ENCODE results near the gene MFRP.
"Not testable (repeated sequence)": the region's sequence is repeated elsewhere in the genome, so short reads cannot be mapped to it uniquely, and the experiment has no call there.

The MFRP gene

GRCh38 chr11:119388103-119388502 lies 41.6 kb upstream of the MFRP start:
- H2AFZ ChIP-seq (ENCODE audit: low read length) = no peak overlapping the region
- H3K9me2 ChIP-seq (replicated peaks; ENCODE audit: low read depth, low read length) = no peaks in the 10 kb centered on the region
- TF ChIP-seq EZH2phosphoT487 (IDR thresholded peaks at IDR 0.05; ENCODE audit: borderline replicate concordance) = no peak
- no peak for TF ChIP-seq CTCF (conservative IDR thresholded peaks at IDR 0.05; ENCODE audit: low read length)
- H3K9me3 ChIP-seq (ENCODE audit: insufficient read depth, low read depth, low read length) = no peaks in the 10 kb centered on the region
- no peaks in the 10 kb centered on the region for H3K79me2 ChIP-seq (ENCODE audit: insufficient read depth, low read length)
- H3K27me3 ChIP-seq (ENCODE audit: insufficient read depth, low read length, poor library complexity, severe bottlenecking) = no peaks in the 10 kb centered on the region
- H3K36me3 ChIP-seq (ENCODE audit: insufficient read depth, low read length) = no peaks in the 10 kb centered on the region
- H4K20me1 ChIP-seq (ENCODE audit: insufficient read depth, low read length, poor library complexity, severe bottlenecking) = no peaks in the 10 kb centered on the region
- no peak overlapping the region for H3K4me3 ChIP-seq (ENCODE audit: low read length, poor library complexity, severe bottlenecking)
- H3K4me2 ChIP-seq (ENCODE audit: low read depth, low read length, poor library complexity, severe bottlenecking) = no peak overlapping the region
- no peaks in the 10 kb centered on the region for H3F3A ChIP-seq (ENCODE audit: low read depth)
- H3K4me1 ChIP-seq (ENCODE audit: insufficient read depth, low read length, poor library complexity, severe bottlenecking) = no peaks in the 10 kb centered on the region
- no peak overlapping the region for H3K9ac ChIP-seq (ENCODE audit: low read depth, low read length, poor library complexity, severe bottlenecking)

GRCh38 chr11:119384332-119384731 lies 37.8 kb upstream of the MFRP start:
- no peak for TF ChIP-seq CTCF (conservative IDR thresholded peaks at IDR 0.05; ENCODE audit: low read length)
- TF ChIP-seq EZH2phosphoT487 (IDR thresholded peaks at IDR 0.05; ENCODE audit: borderline replicate concordance) = no peak
- no peaks in the 10 kb centered on the region for H4K20me1 ChIP-seq (ENCODE audit: insufficient read depth, low read length, poor library complexity, severe bottlenecking)
- no peak overlapping the region for H3K4me2 ChIP-seq (ENCODE audit: low read depth, low read length, poor library complexity, severe bottlenecking)
- no peaks in the 10 kb centered on the region for H3K9me2 ChIP-seq (replicated peaks; ENCODE audit: low read depth, low read length)
- H3K9me3 ChIP-seq (ENCODE audit: insufficient read depth, low read depth, low read length) = no peaks in the 10 kb centered on the region
- H2AFZ ChIP-seq (ENCODE audit: low read length) = no peak overlapping the region
- no peaks in the 10 kb centered on the region for H3K79me2 ChIP-seq (ENCODE audit: insufficient read depth, low read length)
- H3K4me1 ChIP-seq (ENCODE audit: insufficient read depth, low read length, poor library complexity, severe bottlenecking) = peaks cover 7% of the 10 kb centered on the region
- H3K9ac ChIP-seq (ENCODE audit: low read depth, low read length, poor library complexity, severe bottlenecking) = no peak overlapping the region
- H3K4me3 ChIP-seq (ENCODE audit: low read length, poor library complexity, severe bottlenecking) = no peak overlapping the region
- H3F3A ChIP-seq (ENCODE audit: low read depth) = no peaks in the 10 kb centered on the region
- no peaks in the 10 kb centered on the region for H3K36me3 ChIP-seq (ENCODE audit: insufficient read depth, low read length)
- H3K27me3 ChIP-seq (ENCODE audit: insufficient read depth, low read length, poor library complexity, severe bottlenecking) = no peaks in the 10 kb centered on the region

GRCh38 chr11:119382513-119382912 lies 36.0 kb upstream of the MFRP start:
- not testable (repeated sequence) for H3K9me3 ChIP-seq (ENCODE audit: insufficient read depth, low read depth, low read length); H3K27me3 ChIP-seq (ENCODE audit: insufficient read depth, low read length, poor library complexity, severe bottlenecking); H2AFZ ChIP-seq (ENCODE audit: low read length); H3K9ac ChIP-seq (ENCODE audit: low read depth, low read length, poor library complexity, severe bottlenecking); H3K36me3 ChIP-seq (ENCODE audit: insufficient read depth, low read length); H3K4me2 ChIP-seq (ENCODE audit: low read depth, low read length, poor library complexity, severe bottlenecking); H3K79me2 ChIP-seq (ENCODE audit: insufficient read depth, low read length); H3F3A ChIP-seq (ENCODE audit: low read depth); H3K9me2 ChIP-seq (replicated peaks; ENCODE audit: low read depth, low read length); H3K4me3 ChIP-seq (ENCODE audit: low read length, poor library complexity, severe bottlenecking); H4K20me1 ChIP-seq (ENCODE audit: insufficient read depth, low read length, poor library complexity, severe bottlenecking)
- H3K4me1 ChIP-seq (ENCODE audit: insufficient read depth, low read length, poor library complexity, severe bottlenecking) = peaks cover 18% of the 10 kb centered on the region

GRCh38 chr11:119382101-119382500 lies 35.6 kb upstream of the MFRP start:
- TF ChIP-seq EZH2phosphoT487 (IDR thresholded peaks at IDR 0.05; ENCODE audit: borderline replicate concordance) (no peak), CTCF (conservative IDR thresholded peaks at IDR 0.05; ENCODE audit: low read length) (no peak)
- Histone ChIP-seq H3K4me1 (ENCODE audit: insufficient read depth, low read length, poor library complexity, severe bottlenecking) (peaks cover 21% of the 10 kb centered on the region), H3K79me2 (ENCODE audit: insufficient read depth, low read length) (no peaks in the 10 kb centered on the region), H3F3A (ENCODE audit: low read depth) (no peaks in the 10 kb centered on the region), H3K27me3 (ENCODE audit: insufficient read depth, low read length, poor library complexity, severe bottlenecking) (no peaks in the 10 kb centered on the region), H3K4me3 (ENCODE audit: low read length, poor library complexity, severe bottlenecking) (peak overlapping the region; percentile 78), H2AFZ (ENCODE audit: low read length) (peak overlapping the region; percentile 44; the same call in 1 of the 2 replicates), H3K36me3 (ENCODE audit: insufficient read depth, low read length) (no peaks in the 10 kb centered on the region), H3K4me2 (ENCODE audit: low read depth, low read length, poor library complexity, severe bottlenecking) (peak overlapping the region; percentile 78), H3K9ac (ENCODE audit: low read depth, low read length, poor library complexity, severe bottlenecking) (no peak overlapping the region), H3K9me3 (ENCODE audit: insufficient read depth, low read depth, low read length) (no peaks in the 10 kb centered on the region), H3K9me2 (replicated peaks; ENCODE audit: low read depth, low read length) (no peaks in the 10 kb centered on the region), H4K20me1 (ENCODE audit: insufficient read depth, low read length, poor library complexity, severe bottlenecking) (no peaks in the 10 kb centered on the region)
